Cardiac septum (tissue), 1 donor: Measurements from ENCODE around the gene CARMIL1. TPM values are rescaled to one million over a fixed set of nuclear protein-coding genes. Genes with fewer than 3 reads are reported as not detected.

ENCODE experiments used
- DNase-seq: peaks from one replicate; pipeline ENCODE4 v3.0.0-alpha.2; 2020; ENCODE audit warnings: low spot score
- intact Hi-C: fragments of 100-400 bp; cut with DNase I; formaldehyde crosslinking; loops from one replicate; pipeline ENCODE4 v1.14.0; 2022
- total RNA-seq: library from RNA; stranded (reverse); fragmentation: NEBNext Ultra II Directional; extraction: Animal tissue kit (Norgen Biotek cat#: 25700); gene quantifications from one replicate; pipeline ENCODE4 v1.2.1, GENCODE V29; 2021
- donor health status: DM: no; HTN: no; CAD: no.

CARMIL1 gene
- total RNA-seq, 1 donor from 2014 or later, result 7.5 TPM

- intact Hi-C loops, result loop anchor here (5.0 kb wide), 1 partner anchor 99 kb away; no protein-coding TSS in a partner anchor
- DNase-seq, result no peak
Observed at GRCh38 chr6:25485821-25486534, 206.8 kb downstream of the CARMIL1 start.

DNA sequence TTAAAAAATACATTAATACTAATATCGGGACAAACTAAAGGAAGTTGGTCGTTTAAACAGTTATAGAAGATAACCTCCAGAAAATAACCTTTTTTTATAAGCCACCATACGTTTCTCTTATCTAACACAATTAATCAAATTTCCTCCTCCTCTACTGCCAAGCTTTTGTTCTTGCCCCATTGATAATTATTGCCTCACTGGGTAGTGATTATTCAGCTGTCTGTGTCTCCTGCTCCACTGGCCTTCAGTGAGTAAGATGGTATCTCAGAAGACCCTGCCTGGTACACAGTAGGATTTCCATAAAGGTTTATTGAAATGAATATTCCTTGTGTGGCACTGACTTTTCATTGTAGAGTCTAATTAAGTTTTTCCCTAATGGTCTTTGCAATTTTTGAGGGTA is 207.4 kb downstream of the CARMIL1 start:
- DNase-seq, result no peak
- intact Hi-C loops, result loop anchor here (5.0 kb wide), 1 partner anchor 99 kb away; no protein-coding TSS in a partner anchor

DNA sequence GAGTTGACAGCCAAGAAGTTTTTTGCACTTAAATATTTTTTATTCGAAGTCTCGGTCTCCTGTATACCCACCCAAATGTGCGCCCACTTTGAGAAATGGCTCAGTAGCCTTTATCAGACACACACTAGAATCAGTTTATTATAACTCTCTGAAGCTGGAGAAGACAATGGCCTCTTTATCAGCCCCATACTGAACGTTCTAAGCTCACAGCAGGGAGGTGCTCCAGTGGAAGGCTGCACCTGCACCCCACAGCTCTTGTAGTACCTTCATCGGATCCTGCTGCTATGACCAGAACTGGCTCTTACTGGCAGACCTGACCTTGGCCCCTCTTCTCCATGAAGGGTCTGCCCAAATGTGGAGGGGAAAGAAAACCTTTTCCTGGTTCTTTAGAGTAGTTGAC is 207.8 kb downstream of the CARMIL1 start:
- DNase-seq, result no peak
- intact Hi-C loops, result loop anchor here (5.0 kb wide), 1 partner anchor 100 kb away; no protein-coding TSS in a partner anchor

GRCh38 chr6:25488156-25488555 is 209.0 kb downstream of the CARMIL1 start:
- intact Hi-C loops, result loop anchor here (5.0 kb wide), 1 partner anchor 101 kb away; no protein-coding TSS in a partner anchor
- DNase-seq, result no peak

GRCh38 chr6:25489399-25489798 is 210.2 kb downstream of the CARMIL1 start:
- intact Hi-C loops, result loop anchor here (5.0 kb wide), 1 partner anchor 102 kb away; no protein-coding TSS in a partner anchor
- no peak for DNase-seq

- intact Hi-C loops, result loop anchor here (1.0 kb wide), 1 partner anchor 211 kb away; the partner anchor contains the start of gene CARMIL1
- peak; percentile 83 for DNase-seq
Observed at GRCh38 chr6:25490018-25490801, 211.0 kb downstream of the CARMIL1 start.

DNA sequence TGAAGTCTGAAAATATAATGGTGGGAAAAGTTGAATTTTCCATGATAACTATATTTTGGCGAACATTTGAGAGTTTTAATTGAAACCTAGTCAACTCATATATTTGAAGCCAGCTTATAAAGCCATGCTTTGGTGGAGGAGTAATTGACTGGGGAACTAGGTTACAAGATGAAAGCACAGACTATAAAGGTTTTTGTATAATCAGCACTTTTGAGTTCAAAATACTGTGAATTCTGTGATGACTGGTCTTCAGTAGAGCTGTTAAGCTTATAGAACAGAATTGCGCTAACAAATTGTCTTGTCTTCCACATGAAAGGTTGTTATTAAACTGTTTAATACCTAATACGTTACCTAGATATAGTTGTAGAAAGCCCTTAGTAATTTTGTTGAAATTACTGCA is 213.8 kb downstream of the CARMIL1 start:
- DNase-seq, result no peak
- intact Hi-C loops, result no loop called here

DNA sequence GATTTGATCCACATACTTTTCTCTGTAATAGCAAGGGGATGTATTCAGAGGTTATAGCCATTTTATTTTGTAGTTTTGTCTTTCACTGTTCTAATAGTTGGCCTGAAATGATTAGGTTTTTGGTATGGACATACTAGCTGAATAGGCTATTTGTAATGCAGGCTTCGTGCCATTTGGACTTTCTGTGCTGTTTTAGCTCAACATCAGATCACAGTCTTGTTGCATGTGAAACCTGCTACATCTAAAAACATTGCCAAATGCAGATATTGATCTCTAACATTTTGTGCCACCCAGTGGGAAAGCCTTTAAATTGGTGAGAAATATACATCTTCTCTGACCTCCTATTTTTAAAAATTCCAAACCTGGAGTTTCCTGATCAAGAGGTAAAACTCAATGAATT is 215.3 kb downstream of the CARMIL1 start:
- DNase-seq, result no peak
- intact Hi-C loops, result no loop called here

- DNase-seq, result no peak
- intact Hi-C loops, result no loop called here
Observed at GRCh38 chr6:25497383-25498040, 218.3 kb downstream of the CARMIL1 start.

- intact Hi-C loops, result no loop called here
Observed at GRCh38 chr6:25498505-25498904, 219.3 kb downstream of the CARMIL1 start.

DNA sequence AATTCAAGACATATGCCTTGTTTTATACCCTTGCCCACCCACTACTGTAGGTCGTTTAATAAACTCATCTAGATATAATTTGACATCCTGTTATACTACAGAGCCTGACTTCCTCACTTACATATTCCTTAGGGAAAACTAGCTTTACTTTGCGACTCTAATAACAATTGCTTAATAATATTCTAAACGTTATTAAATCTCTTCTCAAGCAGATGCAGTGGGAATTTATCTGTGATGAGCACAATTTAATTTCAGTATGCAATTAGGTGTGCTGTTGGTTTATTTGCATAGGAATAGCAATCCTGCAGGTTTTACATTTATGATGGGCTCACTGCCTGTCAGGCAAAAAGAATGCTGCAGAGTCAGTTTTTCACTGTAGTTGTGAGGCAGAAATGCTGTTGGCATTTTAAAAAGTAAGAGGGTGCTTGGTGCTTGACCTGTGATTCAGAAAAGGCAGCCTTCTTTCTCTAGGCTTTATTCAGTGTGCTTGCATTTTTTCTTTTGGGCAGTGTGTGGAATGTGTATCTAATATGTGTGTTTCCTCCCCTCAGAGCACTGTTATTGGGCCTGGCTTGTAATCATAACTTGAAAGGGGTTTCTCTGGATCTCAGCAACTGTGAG is 220.6 kb downstream of the CARMIL1 start:
- DNase-seq, result no peak
- intact Hi-C loops, result no loop called here

More at GRCh38 chr6:25498505-25498904, 219.3 kb downstream of the CARMIL1 start:
- DNase-seq, result no peak

- intact Hi-C loops, result no loop called here
- DNase-seq, result no peak
Observed at GRCh38 chr6:25503686-25504085, 224.5 kb downstream of the CARMIL1 start.

GRCh38 chr6:25504661-25505060 is 225.5 kb downstream of the CARMIL1 start:
- intact Hi-C loops, result no loop called here

GRCh38 chr6:25506020-25506419 is 226.8 kb downstream of the CARMIL1 start:
- intact Hi-C loops, result no loop called here
- DNase-seq, result no peak

More at GRCh38 chr6:25504661-25505060, 225.5 kb downstream of the CARMIL1 start:
- no peak for DNase-seq

DNA sequence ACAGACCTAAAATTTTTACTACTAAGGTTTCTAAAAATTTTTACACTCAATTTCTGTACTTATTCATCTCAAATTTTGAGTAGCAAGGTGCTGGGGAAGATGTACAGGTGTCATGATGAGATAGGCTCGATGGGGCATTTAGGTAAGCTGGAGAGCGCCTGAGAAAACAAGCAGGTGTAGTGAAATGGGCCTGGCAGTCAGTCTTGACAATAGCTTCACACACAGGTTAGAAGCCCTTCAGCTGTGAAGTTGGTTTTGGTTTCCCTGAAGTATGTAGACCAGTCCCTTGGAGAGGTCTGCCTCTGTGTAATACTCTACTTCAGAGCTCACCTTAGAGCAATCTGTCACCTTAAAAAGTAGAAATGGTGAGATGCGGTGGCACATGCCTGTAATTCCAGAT is 228.9 kb downstream of the CARMIL1 start:
- intact Hi-C loops, result no loop called here
- DNase-seq, result no peak

DNA sequence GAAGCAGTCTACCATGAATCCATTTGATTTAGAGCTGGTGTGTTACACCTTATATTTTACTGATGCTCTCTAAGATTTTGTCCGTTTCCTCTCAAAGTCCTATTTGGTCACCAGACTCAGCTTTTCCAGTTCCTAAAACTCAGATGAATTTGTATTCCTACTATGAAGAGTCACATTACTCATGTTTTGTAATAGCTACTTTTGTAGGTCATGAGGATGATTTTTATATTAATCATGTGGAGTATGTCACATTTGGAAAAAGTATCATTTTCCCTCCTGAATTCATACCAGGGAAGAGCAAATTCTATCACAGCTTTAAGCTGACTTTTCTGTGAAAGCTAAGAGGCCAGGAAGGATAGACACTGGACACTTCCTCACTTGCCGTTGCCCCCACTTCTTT is 232.2 kb downstream of the CARMIL1 start:
- intact Hi-C loops, result no loop called here
- DNase-seq, result no peak

DNA sequence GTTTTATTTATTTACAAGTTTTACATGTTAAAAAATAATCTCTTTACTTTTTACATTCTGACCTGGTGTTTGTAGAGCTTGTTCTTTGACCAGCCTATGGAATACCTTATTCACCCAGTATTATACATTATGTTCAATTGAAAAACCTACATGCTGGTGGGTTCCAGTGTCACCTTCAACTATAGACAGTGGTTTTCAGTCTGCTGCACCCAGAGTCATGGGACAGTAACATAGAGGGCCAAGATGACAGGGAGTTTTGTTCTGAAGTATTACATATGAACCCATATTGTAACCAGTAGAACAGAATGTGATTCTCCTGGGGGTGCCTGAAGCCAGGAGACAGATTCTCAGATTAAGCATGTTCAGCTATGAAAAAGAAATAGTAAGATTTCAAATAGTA is 233.4 kb downstream of the CARMIL1 start:
- DNase-seq, result no peak
- intact Hi-C loops, result no loop called here

DNA sequence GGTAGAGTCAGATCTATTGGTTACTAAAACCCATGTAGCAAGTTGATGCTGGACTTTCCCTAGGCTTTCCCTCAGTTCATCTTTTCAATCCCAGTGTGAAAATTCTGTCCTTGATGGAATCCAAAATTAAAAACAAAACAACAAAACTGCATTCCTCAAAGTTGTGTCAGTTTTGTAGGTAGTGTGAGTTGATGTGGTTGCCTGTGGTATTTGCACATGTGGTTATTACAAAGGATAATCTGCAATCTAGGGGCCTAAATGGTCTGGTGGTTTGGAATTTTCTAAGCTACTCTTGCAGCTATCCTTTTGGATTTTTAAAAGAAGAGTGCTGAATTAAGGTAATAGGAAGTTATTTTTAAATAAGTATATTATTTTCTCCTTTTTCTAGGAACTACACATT is 240.7 kb downstream of the CARMIL1 start:
- intact Hi-C loops, result no loop called here

DNA sequence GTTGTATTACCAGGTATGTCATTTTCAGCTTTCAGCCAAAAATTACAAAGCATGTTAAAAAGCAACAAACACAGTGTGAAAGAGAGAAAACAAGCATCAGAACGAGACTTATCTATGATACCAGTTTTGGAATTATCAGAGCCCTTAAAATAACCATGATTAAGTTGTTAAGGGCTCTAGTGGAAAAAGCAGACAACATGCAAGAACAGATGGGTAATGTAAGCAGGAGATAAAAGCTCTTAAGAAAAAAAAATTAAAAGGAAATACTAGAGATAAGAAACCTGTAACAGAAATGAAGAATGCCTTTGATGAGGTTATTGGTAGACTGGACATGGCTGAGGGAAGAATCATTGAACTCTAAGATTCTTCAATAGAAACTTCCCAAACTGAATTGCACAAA is 245.4 kb downstream of the CARMIL1 start:
- DNase-seq, result no peak
- intact Hi-C loops, result no loop called here

More for the DNA sequence above, 240.7 kb downstream of the CARMIL1 start:
- no peak for DNase-seq

GRCh38 chr6:25525078-25525477 is 245.9 kb downstream of the CARMIL1 start:
- DNase-seq, result no peak
- intact Hi-C loops, result no loop called here
